Hepatic stellate cell (primary cell): ENCODE results near the gene TMEM145.

Source experiments
- DNase-seq: peaks from one replicate; pipeline ENCODE4 v3.0.0; 2011; ENCODE audit warnings: low spot score

Gene TMEM145

DNA sequence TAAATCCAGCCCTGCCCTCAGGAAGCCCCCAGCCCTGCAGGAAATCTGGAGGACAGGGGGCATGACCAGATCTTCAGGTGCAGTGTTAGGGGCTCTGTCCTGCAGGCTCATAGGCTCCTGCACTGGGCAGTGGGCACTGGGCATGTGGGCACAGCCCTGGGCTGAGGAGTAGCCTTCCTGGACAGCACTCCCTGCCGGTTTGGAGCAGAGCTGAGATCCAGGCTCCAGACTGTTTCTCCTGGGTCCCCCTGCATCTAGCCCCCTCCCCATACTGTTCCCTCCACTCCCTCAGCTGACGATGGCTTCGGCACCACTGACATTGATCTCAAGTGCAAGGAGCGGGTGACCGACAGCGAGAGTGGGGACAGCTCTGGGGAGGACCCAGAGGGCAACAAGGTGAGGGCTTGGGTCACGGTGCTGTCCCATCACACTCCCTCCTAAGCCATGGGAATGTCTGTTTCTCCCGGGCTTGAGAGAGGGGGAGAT lies 23.5 kb upstream of the TMEM145 start:
- DNase-seq = no peak

DNA sequence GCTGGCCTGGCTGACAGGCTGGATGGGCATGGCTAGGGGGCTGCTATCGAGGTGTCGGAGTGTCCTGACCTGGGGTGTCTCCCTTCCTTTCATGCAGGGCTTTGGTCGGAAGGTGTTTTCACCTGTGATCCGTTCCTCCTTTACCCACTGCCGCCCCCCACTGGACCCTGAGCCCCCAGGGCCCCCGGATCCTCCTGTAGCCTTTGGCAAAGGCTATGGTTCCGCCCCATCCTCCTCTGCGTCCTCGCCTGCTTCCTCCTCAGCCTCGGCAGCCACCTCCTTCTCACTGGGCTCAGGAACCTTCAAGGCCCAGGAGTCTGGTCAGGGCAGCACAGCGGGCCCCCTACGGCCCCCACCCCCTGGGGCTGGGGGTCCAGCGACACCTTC lies 23.0 kb upstream of the TMEM145 start:
- no peak for DNase-seq

- DNase-seq = peak; percentile 49
Observed at GRCh38 chr19:42290523-42291434, 22.3 kb upstream of the TMEM145 start.

DNA sequence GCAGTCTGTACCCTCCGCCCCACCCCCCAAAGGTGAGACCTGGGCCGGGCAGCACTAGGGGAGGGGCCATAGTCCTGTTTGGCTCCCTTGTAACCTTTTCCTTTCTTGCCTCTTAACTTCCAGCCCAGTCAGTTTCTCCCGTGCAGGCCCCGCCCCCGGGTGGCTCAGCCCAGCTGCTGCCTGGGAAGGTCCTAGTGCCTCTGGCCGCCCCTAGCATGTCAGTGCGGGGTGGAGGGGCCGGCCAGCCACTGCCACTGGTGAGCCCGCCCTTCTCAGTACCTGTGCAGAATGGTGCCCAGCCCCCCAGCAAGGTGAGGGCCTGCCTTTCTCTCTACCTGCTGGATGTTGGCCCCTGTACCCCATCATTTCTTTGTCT lies 21.7 kb upstream of the TMEM145 start:
- DNase-seq = no peak

GRCh38 chr19:42292042-42292960 lies 20.8 kb upstream of the TMEM145 start:
- DNase-seq = no peak

DNA sequence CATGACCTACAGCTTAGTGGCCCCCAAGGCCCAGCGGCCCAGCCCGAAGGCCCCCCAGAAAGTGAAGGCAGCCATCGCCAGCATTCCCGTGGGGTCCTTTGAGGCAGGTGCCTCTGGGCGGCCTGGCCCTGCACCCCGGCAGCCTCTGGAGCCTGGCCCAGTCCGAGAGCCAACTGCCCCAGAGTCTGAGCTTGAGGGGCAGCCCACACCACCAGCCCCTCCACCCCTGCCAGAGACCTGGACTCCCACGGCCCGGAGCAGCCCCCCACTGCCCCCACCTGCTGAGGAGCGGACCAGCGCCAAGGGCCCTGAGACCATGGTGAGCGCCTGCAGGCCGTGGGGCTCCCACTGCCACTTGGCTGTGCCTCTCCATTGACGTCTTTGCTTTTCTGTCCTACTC lies 20.1 kb upstream of the TMEM145 start:
- DNase-seq = no peak

GRCh38 chr19:42293540-42293939 lies 19.6 kb upstream of the TMEM145 start:
- no peak for DNase-seq

DNA sequence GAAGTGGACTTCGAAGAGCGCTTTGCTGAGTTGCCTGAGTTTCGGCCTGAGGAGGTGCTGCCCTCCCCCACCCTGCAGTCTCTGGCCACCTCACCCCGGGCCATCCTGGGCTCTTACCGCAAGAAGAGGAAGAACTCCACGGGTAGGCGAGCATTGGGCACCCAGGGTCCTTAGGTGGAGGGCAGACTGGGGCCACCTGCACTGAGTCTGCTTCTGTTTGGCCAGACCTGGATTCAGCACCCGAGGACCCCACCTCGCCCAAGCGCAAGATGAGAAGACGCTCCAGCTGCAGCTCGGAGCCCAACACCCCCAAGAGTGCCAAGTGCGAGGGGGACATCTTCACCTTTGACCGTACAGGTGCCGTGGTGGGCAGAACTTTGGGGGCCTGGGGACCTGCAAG lies 19.2 kb upstream of the TMEM145 start:
- DNase-seq = no peak

DNA sequence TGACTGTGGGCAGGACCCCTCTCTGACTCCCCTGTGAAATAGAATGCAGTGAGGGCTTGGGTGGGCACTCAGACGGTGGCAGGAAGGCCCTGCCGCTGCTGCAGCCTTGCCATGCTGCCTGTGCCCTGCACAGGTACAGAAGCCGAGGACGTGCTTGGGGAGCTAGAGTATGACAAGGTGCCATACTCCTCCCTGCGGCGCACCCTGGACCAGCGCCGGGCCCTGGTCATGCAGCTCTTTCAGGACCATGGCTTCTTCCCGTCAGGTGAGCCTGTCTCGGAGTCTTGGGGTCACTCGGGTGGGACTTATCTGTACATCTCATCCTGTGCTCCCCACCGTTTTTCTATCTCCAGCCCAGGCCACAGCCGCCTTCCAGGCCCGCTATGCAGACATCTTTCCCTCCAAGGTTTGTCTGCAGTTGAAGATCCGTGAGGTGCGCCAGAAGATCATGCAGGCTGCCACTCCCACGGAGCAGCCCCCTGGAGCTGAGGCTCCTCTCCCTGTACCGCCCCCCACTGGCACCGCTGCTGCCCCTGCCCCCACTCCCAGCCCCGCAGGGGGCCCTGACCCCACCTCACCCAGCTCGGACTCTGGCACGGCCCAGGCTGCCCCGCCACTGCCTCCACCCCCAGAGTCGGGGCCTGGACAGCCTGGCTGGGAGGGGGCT lies 18.5 kb upstream of the TMEM145 start:
- no peak for DNase-seq

GRCh38 chr19:42295342-42295741 lies 17.8 kb upstream of the TMEM145 start:
- no peak for DNase-seq

- peak; percentile 74 for DNase-seq
Observed at GRCh38 chr19:42295831-42296525, 17.1 kb upstream of the TMEM145 start.

GRCh38 chr19:42297039-42297438 lies 16.1 kb upstream of the TMEM145 start:
- DNase-seq = no peak

- DNase-seq = no peak
Observed at GRCh38 chr19:42301646-42302203, 11.4 kb upstream of the TMEM145 start, which contains the start of gene PRR19. Gene PRR19 (plus strand): TSS chr19:42302132. CDS start chr19:42309585, 7,453 bp downstream.

DNA sequence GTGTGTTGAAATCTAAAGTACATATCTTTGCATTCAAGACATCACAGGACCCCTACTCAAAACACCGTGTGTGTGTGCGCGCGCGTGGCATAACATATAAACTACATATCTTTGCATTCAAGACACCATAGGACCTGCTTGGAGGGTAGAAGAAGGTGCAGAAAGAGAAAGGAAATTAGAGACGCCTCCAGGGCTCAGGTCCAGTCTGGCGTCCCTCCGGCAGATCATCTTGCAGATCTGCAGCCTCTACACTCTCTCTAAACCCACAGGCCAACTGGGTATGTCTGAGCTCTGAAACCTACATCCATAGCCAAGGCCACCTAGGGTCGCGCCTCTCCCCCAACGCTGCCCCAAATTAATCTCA lies 10.0 kb upstream of the TMEM145 start:
- no peak for DNase-seq

DNA sequence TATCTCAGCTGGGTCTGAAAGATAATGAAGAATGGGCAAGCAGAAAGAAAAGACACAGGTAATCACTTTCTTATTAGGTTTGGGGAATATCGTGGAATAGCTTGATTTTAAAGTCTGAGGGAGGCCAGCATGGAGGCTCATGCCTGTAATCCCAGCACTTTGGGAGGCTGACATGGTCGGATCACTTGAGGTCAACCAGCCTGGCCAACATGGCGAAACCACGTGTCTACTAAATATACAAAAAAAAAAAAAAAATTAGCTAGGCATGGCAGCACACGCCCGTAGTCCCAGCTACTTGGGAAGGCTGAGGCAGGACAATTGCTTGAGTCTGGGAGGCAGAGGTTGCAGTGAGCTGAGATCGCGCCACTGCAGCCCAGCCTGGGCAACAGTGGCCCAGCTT lies 9.2 kb upstream of the TMEM145 start:
- DNase-seq = no peak

DNA sequence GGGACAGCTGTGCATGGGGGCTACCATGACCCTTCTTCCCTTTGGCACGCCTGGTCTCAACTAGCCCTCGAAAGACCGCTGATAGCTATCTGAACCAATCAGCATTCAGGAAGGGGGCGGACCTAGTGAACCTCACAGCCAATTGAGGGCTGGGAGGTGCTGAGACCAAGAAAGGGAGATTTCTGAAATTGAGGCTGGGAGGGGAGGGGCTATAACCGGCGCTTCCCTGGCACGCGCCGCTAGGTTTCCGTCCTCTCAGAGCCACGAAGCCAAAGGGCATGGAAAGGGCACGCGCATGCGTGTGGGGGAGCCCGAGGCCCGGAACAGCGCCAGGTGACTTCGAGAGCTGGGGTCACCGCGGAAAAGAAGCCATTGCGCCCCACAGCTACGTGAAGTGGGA lies 6.5 kb upstream of the TMEM145 start:
- no peak for DNase-seq

DNA sequence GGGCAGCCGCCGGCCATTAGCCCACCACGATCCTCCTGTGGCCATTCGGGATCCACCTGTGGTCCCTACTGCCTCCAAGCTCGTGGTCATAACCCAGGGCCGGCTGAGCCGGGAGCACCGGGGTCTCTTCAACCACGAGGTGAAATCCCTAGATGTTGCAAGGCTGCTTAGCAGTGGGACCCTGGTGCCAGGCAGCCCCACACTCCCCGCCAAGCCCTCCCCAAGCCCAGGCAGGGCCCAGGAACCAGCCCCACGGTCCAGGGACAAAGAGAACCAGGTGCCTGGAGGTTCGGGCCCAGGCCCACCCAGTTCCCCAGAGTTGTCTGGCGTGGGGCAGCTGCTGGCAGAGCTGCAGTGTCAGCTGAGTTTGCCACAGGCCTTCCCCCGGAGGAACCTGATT lies 3.4 kb upstream of the TMEM145 start:
- no peak for DNase-seq

DNA sequence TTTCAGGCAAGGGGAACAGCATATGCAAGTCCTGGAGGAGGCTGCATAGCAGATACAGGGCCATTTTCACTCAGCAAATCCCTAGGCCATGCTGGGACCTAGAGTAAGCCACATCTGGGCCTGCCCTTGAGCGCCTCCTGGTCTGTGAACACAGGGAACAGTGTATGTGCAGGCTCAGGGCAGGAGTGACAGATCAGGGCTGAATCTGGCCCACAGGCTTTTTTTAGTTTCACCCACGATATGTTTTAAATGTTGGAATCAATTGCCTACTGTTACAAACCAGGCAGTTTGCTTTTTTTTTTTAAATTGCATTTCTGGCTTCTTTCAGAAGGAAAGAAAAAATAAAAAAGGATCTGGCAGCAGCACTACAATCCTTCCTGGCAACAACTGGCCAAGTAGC lies 1.5 kb upstream of the TMEM145 start:
- no peak for DNase-seq

DNA sequence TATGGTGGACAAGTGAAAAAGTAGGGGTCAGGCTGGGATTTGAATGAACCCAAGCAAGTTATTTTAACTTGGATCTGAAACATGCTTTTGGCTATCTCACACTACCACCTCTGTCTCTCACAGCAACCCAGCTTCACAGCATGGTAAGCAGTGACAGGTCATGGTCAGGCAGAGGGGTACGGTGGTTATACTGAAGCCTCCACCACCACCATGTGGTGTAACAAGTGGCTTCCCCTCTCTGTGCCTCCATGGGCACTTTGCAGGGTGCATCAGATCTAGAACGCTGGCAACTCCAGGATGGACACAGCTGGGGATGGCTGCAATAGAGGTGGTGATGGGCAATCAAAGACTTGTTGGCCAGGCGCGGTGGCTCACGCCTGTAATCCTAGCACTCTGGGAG lies 739 bp upstream of the TMEM145 start:
- DNase-seq = no peak

GRCh38 chr19:42313840-42314755 lies 989 bp downstream of the TMEM145 start:
- no peak for DNase-seq
